Measurements from ENCODE around the gene MAGI1. TPM values are rescaled to one million over a fixed set of nuclear protein-coding genes. Genes with fewer than 3 reads are reported as not detected.

Gene MAGI1
- total RNA-seq, 1 experiment from 2014 or later, result 38.6 TPM

DNA sequence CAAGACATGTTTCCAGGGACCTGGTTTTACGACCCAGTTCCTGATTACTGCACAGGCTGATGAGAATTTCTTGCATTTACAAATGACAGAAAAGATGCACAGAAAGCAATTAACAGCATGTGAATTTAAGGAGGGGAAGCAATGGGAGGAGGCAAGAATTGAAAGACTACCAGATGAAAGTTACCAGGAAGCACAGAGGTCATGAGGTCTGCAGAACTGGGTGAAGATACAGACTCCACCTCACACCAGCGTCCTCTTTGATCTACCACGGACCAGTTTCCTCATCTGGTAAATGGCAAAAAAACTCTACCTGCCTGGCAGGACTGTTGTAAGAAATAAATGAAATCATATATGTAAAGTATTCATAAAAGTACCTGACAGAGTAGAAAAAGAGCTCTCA is 266.0 kb downstream of the MAGI1 start:
- Histone ChIP-seq H3K4me3 (replicated peaks in 1 of 2; ENCODE audit: low read depth in 1 of 2, low read length in 2 of 2) (no peak overlapping the region), H3K79me2 (ENCODE audit: insufficient read depth, low read length) (no peaks in the 10 kb centered on the region), H4K20me1 (ENCODE audit: insufficient read depth) (no peaks in the 10 kb centered on the region), H3K27me3 (ENCODE audit: insufficient read depth, low read length) (no peaks in the 10 kb centered on the region), H3K4me1 (ENCODE audit: control insufficient read depth in 1 of 2, insufficient read depth in 2 of 2, low read length in 2 of 2) (peaks cover 0 to 3% of the 10 kb centered on the region in 2 experiments; a peak in 1 of 4 replicates), H3K9me3 (ENCODE audit: control insufficient read depth in 1 of 2, insufficient read depth in 1 of 2, low read depth in 1 of 2, low read length in 2 of 2) (no peaks in the 10 kb centered on the region), H2AFZ (ENCODE audit: low read depth, low read length, poor library complexity, severe bottlenecking) (no peak overlapping the region), H3K36me3 (ENCODE audit: control insufficient read depth in 1 of 2, insufficient read depth in 2 of 2, low read length in 2 of 2) (no peaks in the 10 kb centered on the region), H3K9me2 (ENCODE audit: insufficient read depth) (no peaks in the 10 kb centered on the region), H3K9ac (ENCODE audit: low read length) (no peak overlapping the region), H3K27ac (ENCODE audit: low read depth, low read length) (no peak overlapping the region), H3K4me2 (ENCODE audit: low read length) (no peak overlapping the region)
- DNase-seq (ENCODE audit: low read depth, low spot score), result no peak
- RAD21 ChIA-PET (ENCODE audit: low non-redundant PET in 1 of 2, low total read pairs in 2 of 2, uncharacterized antibody in 2 of 2, unreplicated experiment in 2 of 2), result no interaction called here
- intact Hi-C loops (cut with micrococcal nuclease), result no loop called here
- TF ChIP-seq CBX3 (IDR thresholded peaks at IDR 0.05; ENCODE audit: low read depth), result no peak
- no peak for TF ChIP-seq RAD21 (IDR thresholded peaks at IDR 0.05; ENCODE audit: low read depth)
- TF ChIP-seq, protein P1, sequence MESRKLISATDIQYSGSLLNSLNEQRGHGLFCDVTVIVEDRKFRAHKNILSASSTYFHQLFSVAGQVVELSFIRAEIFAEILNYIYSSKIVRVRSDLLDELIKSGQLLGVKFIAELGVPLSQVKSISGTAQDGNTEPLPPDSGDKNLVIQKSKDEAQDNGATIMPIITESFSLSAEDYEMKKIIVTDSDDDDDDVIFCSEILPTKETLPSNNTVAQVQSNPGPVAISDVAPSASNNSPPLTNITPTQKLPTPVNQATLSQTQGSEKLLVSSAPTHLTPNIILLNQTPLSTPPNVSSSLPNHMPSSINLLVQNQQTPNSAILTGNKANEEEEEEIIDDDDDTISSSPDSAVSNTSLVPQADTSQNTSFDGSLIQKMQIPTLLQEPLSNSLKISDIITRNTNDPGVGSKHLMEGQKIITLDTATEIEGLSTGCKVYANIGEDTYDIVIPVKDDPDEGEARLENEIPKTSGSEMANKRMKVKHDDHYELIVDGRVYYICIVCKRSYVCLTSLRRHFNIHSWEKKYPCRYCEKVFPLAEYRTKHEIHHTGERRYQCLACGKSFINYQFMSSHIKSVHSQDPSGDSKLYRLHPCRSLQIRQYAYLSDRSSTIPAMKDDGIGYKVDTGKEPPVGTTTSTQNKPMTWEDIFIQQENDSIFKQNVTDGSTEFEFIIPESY (IDR thresholded peaks at IDR 0.05; ENCODE audit: extremely low read depth, insufficient replicate concordance, low read length), result no peak
- TF ChIP-seq, protein P2, sequence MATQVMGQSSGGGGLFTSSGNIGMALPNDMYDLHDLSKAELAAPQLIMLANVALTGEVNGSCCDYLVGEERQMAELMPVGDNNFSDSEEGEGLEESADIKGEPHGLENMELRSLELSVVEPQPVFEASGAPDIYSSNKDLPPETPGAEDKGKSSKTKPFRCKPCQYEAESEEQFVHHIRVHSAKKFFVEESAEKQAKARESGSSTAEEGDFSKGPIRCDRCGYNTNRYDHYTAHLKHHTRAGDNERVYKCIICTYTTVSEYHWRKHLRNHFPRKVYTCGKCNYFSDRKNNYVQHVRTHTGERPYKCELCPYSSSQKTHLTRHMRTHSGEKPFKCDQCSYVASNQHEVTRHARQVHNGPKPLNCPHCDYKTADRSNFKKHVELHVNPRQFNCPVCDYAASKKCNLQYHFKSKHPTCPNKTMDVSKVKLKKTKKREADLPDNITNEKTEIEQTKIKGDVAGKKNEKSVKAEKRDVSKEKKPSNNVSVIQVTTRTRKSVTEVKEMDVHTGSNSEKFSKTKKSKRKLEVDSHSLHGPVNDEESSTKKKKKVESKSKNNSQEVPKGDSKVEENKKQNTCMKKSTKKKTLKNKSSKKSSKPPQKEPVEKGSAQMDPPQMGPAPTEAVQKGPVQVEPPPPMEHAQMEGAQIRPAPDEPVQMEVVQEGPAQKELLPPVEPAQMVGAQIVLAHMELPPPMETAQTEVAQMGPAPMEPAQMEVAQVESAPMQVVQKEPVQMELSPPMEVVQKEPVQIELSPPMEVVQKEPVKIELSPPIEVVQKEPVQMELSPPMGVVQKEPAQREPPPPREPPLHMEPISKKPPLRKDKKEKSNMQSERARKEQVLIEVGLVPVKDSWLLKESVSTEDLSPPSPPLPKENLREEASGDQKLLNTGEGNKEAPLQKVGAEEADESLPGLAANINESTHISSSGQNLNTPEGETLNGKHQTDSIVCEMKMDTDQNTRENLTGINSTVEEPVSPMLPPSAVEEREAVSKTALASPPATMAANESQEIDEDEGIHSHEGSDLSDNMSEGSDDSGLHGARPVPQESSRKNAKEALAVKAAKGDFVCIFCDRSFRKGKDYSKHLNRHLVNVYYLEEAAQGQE (IDR thresholded peaks at IDR 0.05; ENCODE audit: low read depth), result no peak
- no peak for TF ChIP-seq ELF1 (IDR thresholded peaks at IDR 0.05; ENCODE audit: borderline replicate concordance, low read depth)
- TF ChIP-seq POLR2A (IDR thresholded peaks at IDR 0.05; ENCODE audit: borderline replicate concordance, extremely low read depth, insufficient read depth, insufficient read length), result no peak
- no peak for TF ChIP-seq EZH2phosphoT487 (IDR thresholded peaks at IDR 0.05; ENCODE audit: borderline replicate concordance)
- no peak for TF ChIP-seq FOSL1 (IDR thresholded peaks at IDR 0.05; ENCODE audit: low read depth)
- no peak for TF ChIP-seq EGR1 (IDR thresholded peaks at IDR 0.05; ENCODE audit: low read depth)
- TF ChIP-seq ATF3 (IDR thresholded peaks at IDR 0.05), result no peak
- TF ChIP-seq MAX (IDR thresholded peaks at IDR 0.05), result no peak
- no TSS peak for BruUV-seq (replicated peaks)
- POLR2A ChIA-PET, result no interaction called here
- ATAC-seq, result no peak
- CTCF ChIA-PET, result interaction anchor here (1.1 kb wide), 1 partner anchor 21 kb away, joined by 3 read pairs; no protein-coding TSS in a partner anchor
